ENCODE results near the gene PTBP3.

The PTBP3 gene

GRCh38 chr9:112248722-112249121 lies 84.7 kb downstream of the PTBP3 start:
- H3K27me3 ChIP-seq (ENCODE audit: insufficient read depth, low read depth) = no peaks in the 10 kb centered on the region
- H3K27ac ChIP-seq = no peak overlapping the region
- no peaks in the 10 kb centered on the region for H3K79me2 ChIP-seq (ENCODE audit: insufficient read depth, low read depth)
- TF ChIP-seq CTCF (conservative IDR thresholded peaks at IDR 0.05; ENCODE audit: low read depth, low read length) = no peak
- H3K36me3 ChIP-seq (ENCODE audit: insufficient read depth) = no peaks in the 10 kb centered on the region
- H3K4me2 ChIP-seq = no peak overlapping the region
- H3K4me3 ChIP-seq (IDR thresholded peaks at IDR 0.05; ENCODE audit: insufficient read depth, low read depth, low read length) = no peak overlapping the region
- H2AFZ ChIP-seq (ENCODE audit: low read depth) = no peak overlapping the region
- H3K4me1 ChIP-seq (ENCODE audit: low read depth, poor library complexity, severe bottlenecking) = peaks cover 23% of the 10 kb centered on the region
- H3K9ac ChIP-seq = no peak overlapping the region
- H4K20me1 ChIP-seq (ENCODE audit: insufficient read depth) = no peaks in the 10 kb centered on the region

GRCh38 chr9:112247090-112247489 lies 86.3 kb downstream of the PTBP3 start:
- no peaks in the 10 kb centered on the region for H4K20me1 ChIP-seq (ENCODE audit: insufficient read depth)
- TF ChIP-seq CTCF (conservative IDR thresholded peaks at IDR 0.05; ENCODE audit: low read depth, low read length) = no peak
- no peak overlapping the region for H3K4me3 ChIP-seq (IDR thresholded peaks at IDR 0.05; ENCODE audit: insufficient read depth, low read depth, low read length)
- no peak overlapping the region for H3K9ac ChIP-seq
- H2AFZ ChIP-seq (ENCODE audit: low read depth) = no peak overlapping the region
- H3K79me2 ChIP-seq (ENCODE audit: insufficient read depth, low read depth) = no peaks in the 10 kb centered on the region
- peaks cover 18% of the 10 kb centered on the region for H3K4me1 ChIP-seq (ENCODE audit: low read depth, poor library complexity, severe bottlenecking)
- no peak overlapping the region for H3K27ac ChIP-seq
- H3K36me3 ChIP-seq (ENCODE audit: insufficient read depth) = no peaks in the 10 kb centered on the region
- H3K27me3 ChIP-seq (ENCODE audit: insufficient read depth, low read depth) = no peaks in the 10 kb centered on the region
- no peak overlapping the region for H3K4me2 ChIP-seq

GRCh38 chr9:112245126-112245525 lies 88.3 kb downstream of the PTBP3 start:
- peaks cover 15% of the 10 kb centered on the region for H3K4me1 ChIP-seq (ENCODE audit: low read depth, poor library complexity, severe bottlenecking)
- H3K27me3 ChIP-seq (ENCODE audit: insufficient read depth, low read depth) = no peaks in the 10 kb centered on the region
- H3K36me3 ChIP-seq (ENCODE audit: insufficient read depth) = no peaks in the 10 kb centered on the region
- H3K9ac ChIP-seq = no peak overlapping the region
- TF ChIP-seq CTCF (conservative IDR thresholded peaks at IDR 0.05; ENCODE audit: low read depth, low read length) = no peak
- no peaks in the 10 kb centered on the region for H4K20me1 ChIP-seq (ENCODE audit: insufficient read depth)
- no peak overlapping the region for H3K4me2 ChIP-seq
- H3K79me2 ChIP-seq (ENCODE audit: insufficient read depth, low read depth) = no peaks in the 10 kb centered on the region
- no peak overlapping the region for H3K27ac ChIP-seq
- no peak overlapping the region for H2AFZ ChIP-seq (ENCODE audit: low read depth)
- H3K4me3 ChIP-seq (IDR thresholded peaks at IDR 0.05; ENCODE audit: insufficient read depth, low read depth, low read length) = no peak overlapping the region

GRCh38 chr9:112242147-112242804 lies 91.1 kb downstream of the PTBP3 start:
- H2AFZ ChIP-seq (ENCODE audit: low read depth) = no peak overlapping the region
- no peaks in the 10 kb centered on the region for H4K20me1 ChIP-seq (ENCODE audit: insufficient read depth)
- no peak overlapping the region for H3K4me3 ChIP-seq (IDR thresholded peaks at IDR 0.05; ENCODE audit: insufficient read depth, low read depth, low read length)
- H3K9ac ChIP-seq = no peak overlapping the region
- H3K27ac ChIP-seq = no peak overlapping the region
- H3K4me1 ChIP-seq (ENCODE audit: low read depth, poor library complexity, severe bottlenecking) = no peaks in the 10 kb centered on the region
- H3K27me3 ChIP-seq (ENCODE audit: insufficient read depth, low read depth) = no peaks in the 10 kb centered on the region
- no peak overlapping the region for H3K4me2 ChIP-seq
- H3K79me2 ChIP-seq (ENCODE audit: insufficient read depth, low read depth) = no peaks in the 10 kb centered on the region
- H3K36me3 ChIP-seq (ENCODE audit: insufficient read depth) = no peaks in the 10 kb centered on the region
- no peak for TF ChIP-seq CTCF (conservative IDR thresholded peaks at IDR 0.05; ENCODE audit: low read depth, low read length)
